Measurements from ENCODE around the gene KLRC3.

GRCh38 chr12:10408842-10409241, 11.6 kb downstream of the KLRC3 start:
- no peak for TF ChIP-seq CTCF (IDR thresholded peaks at IDR 0.05; ENCODE audit: low read length)
- TF ChIP-seq EZH2 (optimal IDR thresholded peaks at IDR 0.05; ENCODE audit: low read depth, low read length), result no peak
- TF ChIP-seq EZH2phosphoT487 (IDR thresholded peaks at IDR 0.05; ENCODE audit: low read length), result no peak
